SK-N-MC (cell line): ENCODE results near the gene ZNF771.
"Not testable (repeated sequence)": the region's sequence is repeated elsewhere in the genome, so short reads cannot be mapped to it uniquely, and the experiment has no call there.

Experiments used
- EZH2 ChIP-seq: fragments of 200-600 bp; sonication (generic); IDR thresholded peaks from one replicate; pipeline ENCODE4 v1.6.1; 2017; ENCODE audit warnings: antibody characterized with exemption
- POLR2AphosphoS5 ChIP-seq: IDR thresholded peaks from 2 replicates; pipeline ENCODE4 v1.6.1; 2012; ENCODE audit warnings: mild to moderate bottlenecking, low read depth, low read length, borderline replicate concordance

- not testable (repeated sequence) for TF ChIP-seq EZH2, POLR2AphosphoS5
Measured at GRCh38 chr16:30452709-30453580, 45.5 kb downstream of the ZNF771 start.
